Lung (tissue), 12 donors: Measurements from ENCODE around the gene GABRG3. TPM values are rescaled to one million over a fixed set of nuclear protein-coding genes. Genes with fewer than 3 reads are reported as not detected.

Experiments
- ATAC-seq: fragments of 200-7000 bp; cut with Tn5 transposase; one replicate; pipeline ENCODE4 v1.9.1; 2020; ENCODE audit warnings: moderate number of reproducible peaks; ENCODE audit not compliant: insufficient read depth, low FRiP score
- DNase-seq, 3 donors: peaks; one replicate each; pipeline ENCODE4 v3.0.0-alpha.2; 2013 to 2017
- H3K27ac ChIP-seq, 2 donors: one replicate each; pipeline ENCODE4 v1.5.1; 2013; ENCODE audit warnings: mild to moderate bottlenecking in 2 of 2, moderate library complexity in 2 of 2, control low read depth in 1 of 2, inconsistent platforms in 1 of 2, low read depth in 1 of 2, low read length in 1 of 2
- H3K27me3 ChIP-seq, 3 donors: one replicate each; pipeline ENCODE4 v1.5.1; 2013; ENCODE audit warnings: low read length in 2 of 3; ENCODE audit not compliant: control insufficient read depth in 3 of 3, insufficient read depth in 3 of 3
- H3K36me3 ChIP-seq, 4 donors: one replicate each; pipeline ENCODE4 v1.5.1; 2013; ENCODE audit warnings: low read length in 4 of 4, mild to moderate bottlenecking in 1 of 4, moderate library complexity in 1 of 4; ENCODE audit not compliant: control insufficient read depth in 4 of 4, insufficient read depth in 4 of 4
- H3K4me1 ChIP-seq, 5 donors: one replicate each; pipeline ENCODE4 v1.5.1; 2013; ENCODE audit warnings: low read length in 5 of 5, mild to moderate bottlenecking in 2 of 5, moderate library complexity in 1 of 5; ENCODE audit not compliant: control insufficient read depth in 5 of 5, insufficient read depth in 5 of 5
- H3K4me3 ChIP-seq: one replicate; pipeline ENCODE4 v1.5.1; 2013; ENCODE audit warnings: mild to moderate bottlenecking, control low read depth, moderate library complexity
- H3K9ac ChIP-seq, 2 donors: one replicate each; pipeline ENCODE4 v1.5.1; 2013; ENCODE audit warnings: low read length in 2 of 2, control low read depth in 1 of 2; ENCODE audit not compliant: insufficient read depth in 1 of 2
- H3K9me3 ChIP-seq, 4 donors: one replicate each; pipeline ENCODE4 v1.5.1; 2013; ENCODE audit warnings: low read length in 3 of 4, mild to moderate bottlenecking in 1 of 4, moderate library complexity in 1 of 4; ENCODE audit not compliant: control insufficient read depth in 4 of 4, insufficient read depth in 3 of 4
- WGBS, 2 donors: extraction: QIAGEN DNeasy Blood & Tissue Kit; methylation state at CpG; one replicate each; pipeline ENCODE4 v1.1.7; 2013; 5-methylcytosine and 5-hydroxymethylcytosine counted together
- polyA plus RNA-seq, 2 donors: library from polyadenylated mRNA; stranded (reverse); fragments of 200-250 nt; gene quantifications; one replicate each; pipeline ENCODE4 v1.2.1, GENCODE V29; 2013
- total RNA-seq, 2 donors: library from RNA; depleted of rRNA in 1 of 2; stranded (reverse); fragments of >200 nt in 1 of 2; gene quantifications; one replicate each; pipeline ENCODE4 v1.2.1, GENCODE V29; 2014 to 2021
- TF ChIP-seq, protein P1 (sequence below): IDR thresholded peaks from 2 replicates; pipeline ENCODE4 v1.5.1; 2012; ENCODE audit warnings: mild to moderate bottlenecking; ENCODE audit errors: control extremely low read depth, extremely low read depth
- donor health status: control.
- donor health status: control.
- donor health status: Bipolar disorder and iron deficiency.
- donor health status: healthy.
- donor health status: DM: yes; HTN: yes; CAD: no.

Gene GABRG3
- total and polyA plus RNA-seq, 4 donors = 16.9 TPM; not detected in 3

DNA sequence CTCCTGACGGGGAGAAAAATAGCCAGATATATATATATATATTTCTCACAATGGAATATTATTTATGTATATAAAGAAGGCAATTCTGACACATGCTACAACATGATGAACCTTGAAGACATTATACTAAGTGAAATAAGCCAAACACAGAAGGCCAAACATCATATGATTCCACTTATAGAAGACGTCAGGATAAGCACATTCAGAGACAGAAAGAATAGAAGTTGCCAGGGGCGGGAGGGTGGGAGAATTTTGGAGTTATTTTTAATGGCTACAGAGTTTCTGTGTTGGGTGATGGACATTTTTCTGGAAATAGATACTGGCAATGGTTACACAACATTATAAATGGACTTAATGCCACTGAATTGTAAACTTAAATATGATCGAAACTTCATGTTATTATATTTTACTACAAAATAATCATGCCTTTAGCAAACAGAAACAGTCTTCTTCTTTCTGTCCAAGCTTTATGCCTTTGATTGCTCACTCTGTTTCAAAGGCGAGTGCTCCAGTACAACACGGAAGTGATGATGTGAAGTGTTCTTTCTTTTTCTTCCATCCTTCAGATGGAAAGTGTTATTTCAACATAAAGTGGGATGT is 614.2 kb downstream of the GABRG3 start:
- no peak overlapping the region for H3K27ac ChIP-seq
- peaks cover 0 to 47% (median 11%) of the 10 kb centered on the region in 5 donors for H3K4me1 ChIP-seq
- 78 to 91% methylated on average over 6 of the region's 6 CpGs for WGBS, 2 donors
- no peaks in the 10 kb centered on the region for H3K27me3 ChIP-seq
- H3K4me3 ChIP-seq = no peak overlapping the region
- H3K9ac ChIP-seq = no peak overlapping the region
- peaks cover 0 to 5% (median 0%) of the 10 kb centered on the region in 4 donors for H3K9me3 ChIP-seq
- TF ChIP-seq, protein P1, sequence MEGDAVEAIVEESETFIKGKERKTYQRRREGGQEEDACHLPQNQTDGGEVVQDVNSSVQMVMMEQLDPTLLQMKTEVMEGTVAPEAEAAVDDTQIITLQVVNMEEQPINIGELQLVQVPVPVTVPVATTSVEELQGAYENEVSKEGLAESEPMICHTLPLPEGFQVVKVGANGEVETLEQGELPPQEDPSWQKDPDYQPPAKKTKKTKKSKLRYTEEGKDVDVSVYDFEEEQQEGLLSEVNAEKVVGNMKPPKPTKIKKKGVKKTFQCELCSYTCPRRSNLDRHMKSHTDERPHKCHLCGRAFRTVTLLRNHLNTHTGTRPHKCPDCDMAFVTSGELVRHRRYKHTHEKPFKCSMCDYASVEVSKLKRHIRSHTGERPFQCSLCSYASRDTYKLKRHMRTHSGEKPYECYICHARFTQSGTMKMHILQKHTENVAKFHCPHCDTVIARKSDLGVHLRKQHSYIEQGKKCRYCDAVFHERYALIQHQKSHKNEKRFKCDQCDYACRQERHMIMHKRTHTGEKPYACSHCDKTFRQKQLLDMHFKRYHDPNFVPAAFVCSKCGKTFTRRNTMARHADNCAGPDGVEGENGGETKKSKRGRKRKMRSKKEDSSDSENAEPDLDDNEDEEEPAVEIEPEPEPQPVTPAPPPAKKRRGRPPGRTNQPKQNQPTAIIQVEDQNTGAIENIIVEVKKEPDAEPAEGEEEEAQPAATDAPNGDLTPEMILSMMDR = no peak
- DNase-seq (peak; percentile 29 to 87 (median 72)), ATAC-seq (no peak)
- H3K36me3 ChIP-seq = no peaks in the 10 kb centered on the region

DNA sequence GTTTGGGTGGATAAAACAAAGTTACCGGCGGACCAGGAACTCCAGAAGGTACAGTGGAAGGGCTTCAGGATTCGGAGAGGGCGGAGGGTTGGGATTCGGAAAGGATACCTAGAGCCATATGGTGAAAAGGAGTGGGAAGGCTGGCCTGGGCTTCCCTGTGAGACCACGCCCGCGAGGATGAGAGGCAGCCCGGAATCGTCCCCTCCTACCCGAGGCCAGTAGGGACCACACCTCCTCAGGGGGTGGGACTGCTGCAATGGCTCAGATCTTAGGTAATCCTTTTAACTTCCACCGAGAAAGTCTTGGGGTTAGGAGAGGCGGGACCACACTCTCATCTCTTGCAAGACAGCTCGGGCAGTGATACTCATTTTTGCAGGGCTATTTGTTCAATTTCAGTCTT is 616.8 kb downstream of the GABRG3 start:
- Histone ChIP-seq H3K27ac (no peak overlapping the region), H3K9ac (no peak overlapping the region), H3K9me3 (peaks cover 0 to 7% (median 0%) of the 10 kb centered on the region in 4 donors), H3K27me3 (no peaks in the 10 kb centered on the region), H3K4me1 (peaks cover 0 to 32% (median 0%) of the 10 kb centered on the region in 5 donors), H3K4me3 (no peak overlapping the region), H3K36me3 (no peaks in the 10 kb centered on the region)
- WGBS, 2 donors = 36 to 40% methylated on average over 14 of the region's 14 CpGs
- TF ChIP-seq, protein P1 = no peak
- ATAC-seq (no peak), DNase-seq (no peak)

DNA sequence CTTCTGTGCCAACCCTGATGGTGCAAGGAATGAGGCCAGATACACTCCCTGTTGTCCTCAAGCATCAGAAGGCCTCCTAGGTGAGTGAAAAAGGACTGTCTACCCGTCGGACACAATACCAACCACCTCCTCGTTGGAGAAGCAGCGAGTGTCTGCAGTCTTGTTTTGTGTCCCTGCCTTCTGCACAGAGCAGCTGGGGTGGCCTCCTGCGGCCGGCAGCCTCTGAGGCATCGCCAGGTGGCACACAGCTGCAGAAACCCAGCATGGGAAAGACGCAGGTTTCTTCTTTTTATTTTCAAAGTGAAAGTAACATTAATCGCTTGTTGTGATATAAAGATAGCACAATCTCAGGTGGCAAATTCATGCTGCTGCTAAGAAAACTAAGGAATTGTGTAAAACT is 618.3 kb downstream of the GABRG3 start:
- Histone ChIP-seq H3K4me1 (peaks cover 0 to 18% (median 0%) of the 10 kb centered on the region in 5 donors), H3K9me3 (peaks cover 0 to 10% (median 0%) of the 10 kb centered on the region in 4 donors), H3K4me3 (no peak overlapping the region), H3K27ac (no peak overlapping the region), H3K36me3 (no peaks in the 10 kb centered on the region), H3K27me3 (no peaks in the 10 kb centered on the region), H3K9ac (no peak overlapping the region)
- TF ChIP-seq, protein P1 = no peak
- ATAC-seq (no peak), DNase-seq (no peak)
- 77 to 84% methylated on average over 9 of the region's 9 CpGs for WGBS, 2 donors

DNA sequence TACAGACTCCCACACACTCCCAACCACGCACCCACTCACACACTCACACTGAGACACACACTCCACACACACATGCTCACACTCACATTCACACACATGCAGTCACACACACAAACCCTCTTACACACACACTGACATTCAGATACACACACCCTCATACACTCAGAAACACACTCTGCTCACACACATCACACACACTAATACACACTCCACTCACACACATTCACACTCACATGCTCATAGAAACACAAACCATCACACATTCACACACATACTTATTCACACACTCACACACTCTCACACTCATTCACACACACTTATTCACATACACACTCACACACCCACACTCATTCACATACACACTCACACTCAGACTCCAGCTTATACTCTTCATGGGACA is 618.8 kb downstream of the GABRG3 start:
- no peak for DNase-seq
- H3K9me3 ChIP-seq = peaks cover 0 to 10% (median 0%) of the 10 kb centered on the region in 4 donors
- ATAC-seq = no peak
- peaks cover 0 to 13% (median 0%) of the 10 kb centered on the region in 5 donors for H3K4me1 ChIP-seq
- no peaks in the 10 kb centered on the region for H3K27me3 ChIP-seq
- no peaks in the 10 kb centered on the region for H3K36me3 ChIP-seq
- H3K9ac ChIP-seq = no peak overlapping the region
- TF ChIP-seq, protein P1 = no peak
- H3K27ac ChIP-seq = no peak overlapping the region
- WGBS, 2 donors = 87 to 91% methylated on average over 1 of the region's 1 CpG
- no peak overlapping the region for H3K4me3 ChIP-seq
